HepG2 (cell line): Measurements from ENCODE around the gene NAA25. TPM values are rescaled to one million over a fixed set of nuclear protein-coding genes. Genes with fewer than 3 reads are reported as not detected.

ENCODE experiments used
- ATF7-NPFF ChIP-seq: sonication (generic); formaldehyde crosslinking; IDR thresholded peaks from 2 replicates; pipeline ENCODE4 v1.8.1; 2023; ENCODE audit warnings: mild to moderate bottlenecking, low read depth, missing genetic modification reagents, moderate library complexity
- FIP1L1 ChIP-seq: fragments of 200-400 bp; formaldehyde crosslinking; IDR thresholded peaks from 2 replicates; pipeline ENCODE4 v1.6.1; 2018; ENCODE audit warnings: low read depth, mild to moderate bottlenecking, low read length, moderate library complexity, borderline replicate concordance; ENCODE audit not compliant: insufficient read depth
- GATA4 ChIP-seq: sonication (generic); IDR thresholded peaks from 2 replicates; pipeline ENCODE4 v1.6.1; 2016; ENCODE audit warnings: antibody characterized with exemption, low read depth, borderline replicate concordance
- HNRNPLL ChIP-seq: fragments of 200-400 bp; formaldehyde crosslinking; IDR thresholded peaks from 2 replicates; pipeline ENCODE4 v1.6.1; 2017; ENCODE audit warnings: mild to moderate bottlenecking, low read depth, low read length; ENCODE audit not compliant: poor library complexity, severe bottlenecking
- KDM4B ChIP-seq: sonication (generic); formaldehyde crosslinking; IDR thresholded peaks from 2 replicates; pipeline ENCODE4 v1.4.0; 2020; ENCODE audit warnings: missing genetic modification reagents
- MBNL3 ChIP-seq: fragments of 250-450 bp; sonication (Bioruptor Pico); conservative IDR thresholded peaks from 2 replicates; pipeline ENCODE4 v1.8.0; 2022; ENCODE audit warnings: mild to moderate bottlenecking, inconsistent platforms
- NCOA2 ChIP-seq: sonication (generic); formaldehyde crosslinking; IDR thresholded peaks from 2 replicates; pipeline ENCODE4 v1.8.0; 2022; ENCODE audit warnings: inconsistent platforms
- RFXAP ChIP-seq: sonication (generic); formaldehyde crosslinking; IDR thresholded peaks from 2 replicates; pipeline ENCODE4 v1.4.0; 2020; ENCODE audit warnings: missing genetic modification reagents, borderline replicate concordance
- RXRB ChIP-seq: IDR thresholded peaks from 2 replicates; pipeline ENCODE4 v1.6.1; 2016; ENCODE audit warnings: borderline replicate concordance, missing genetic modification reagents, missing compliant biosample characterization
- SP5 ChIP-seq: IDR thresholded peaks from 2 replicates; pipeline ENCODE4 v1.6.1; 2016; ENCODE audit warnings: low read depth, borderline replicate concordance
- TCF12 ChIP-seq, 2 experiments: fragments of 450-650 bp in 1 of 2; sonication (generic) in 1 of 2; formaldehyde crosslinking in 1 of 2; IDR thresholded peaks; 2 replicates each; pipeline versions ENCODE4 v1.6.1 to v1.8.0; 2017 to 2022; ENCODE audit warnings: antibody characterized with exemption in 1 of 2, mild to moderate bottlenecking in 1 of 2, missing genetic modification reagents in 1 of 2, moderate library complexity in 1 of 2
- TMF1 ChIP-seq: sonication (generic); formaldehyde crosslinking; IDR thresholded peaks from 2 replicates; pipeline ENCODE4 v1.8.1; 2022; ENCODE audit warnings: low read depth, missing genetic modification reagents
- ZFAT ChIP-seq: sonication (generic); formaldehyde crosslinking; conservative IDR thresholded peaks from 2 replicates; pipeline ENCODE4 v1.8.1; 2023; ENCODE audit warnings: missing genetic modification reagents, inconsistent platforms
- ZFX ChIP-seq: sonication (generic); formaldehyde crosslinking; IDR thresholded peaks from 2 replicates; pipeline ENCODE4 v1.4.0; 2020; ENCODE audit warnings: mild to moderate bottlenecking, low read depth, missing genetic modification reagents, moderate library complexity
- ZNF17 ChIP-seq: sonication (generic); formaldehyde crosslinking; IDR thresholded peaks from 2 replicates; pipeline ENCODE4 v1.5.0; 2020; ENCODE audit warnings: mild to moderate bottlenecking, missing genetic modification reagents
- ZNF180 ChIP-seq: sonication (generic); formaldehyde crosslinking; IDR thresholded peaks from 2 replicates; pipeline ENCODE4 v1.4.0; 2020; ENCODE audit warnings: low read depth, missing genetic modification reagents, borderline replicate concordance
- ZNF441 ChIP-seq: sonication (generic); formaldehyde crosslinking; IDR thresholded peaks from 2 replicates; pipeline ENCODE4 v1.7.0; 2021; ENCODE audit warnings: missing genetic modification reagents, borderline replicate concordance
- ZNF605 ChIP-seq: sonication (generic); formaldehyde crosslinking; IDR thresholded peaks from 2 replicates; pipeline ENCODE4 v1.8.0; 2022; ENCODE audit warnings: mild to moderate bottlenecking, missing genetic modification reagents
- ZNF615 ChIP-seq: sonication (generic); formaldehyde crosslinking; IDR thresholded peaks from 2 replicates; pipeline ENCODE4 v1.5.0; 2020; ENCODE audit warnings: mild to moderate bottlenecking, missing genetic modification reagents, borderline replicate concordance
- ZNF616 ChIP-seq: sonication (generic); formaldehyde crosslinking; IDR thresholded peaks from 2 replicates; pipeline ENCODE4 v1.5.0; 2020; ENCODE audit warnings: low read depth, mild to moderate bottlenecking, missing genetic modification reagents
- ZNF780A ChIP-seq: sonication (generic); formaldehyde crosslinking; IDR thresholded peaks from 2 replicates; pipeline ENCODE4 v1.8.0; 2022; ENCODE audit warnings: mild to moderate bottlenecking, missing genetic modification reagents, moderate library complexity
- ZNF800 ChIP-seq: sonication (generic); formaldehyde crosslinking; IDR thresholded peaks from 2 replicates; pipeline ENCODE4 v1.4.0; 2020; ENCODE audit warnings: missing genetic modification reagents
- ZSCAN30 ChIP-seq: sonication (generic); formaldehyde crosslinking; IDR thresholded peaks from 2 replicates; pipeline ENCODE4 v1.5.0; 2020; ENCODE audit warnings: mild to moderate bottlenecking, missing genetic modification reagents
- polyA plus RNA-seq, 8 experiments: library from polyadenylated mRNA; depleted of rRNA in 3 of 8; stranded (reverse) in 7 of 8; unstranded in 1 of 8; fragments of >200 nt; fragmentation: Illumina TruSeq in 4 of 8; extraction: Trizol in 4 of 8; gene quantifications; 2 replicates each; pipeline versions ENCODE4 v1.2.1 to v1.2.3, GENCODE V29; 2011 to 2016; ENCODE audit warnings: low read depth in 4 of 8, missing spikeins in 1 of 8, mixed read lengths in 1 of 8; ENCODE audit not compliant: insufficient read depth in 1 of 8
- total RNA-seq, 5 experiments: library from RNA; depleted of rRNA; stranded (reverse); fragments of >200 nt; fragmentation: Illumina TruSeq; extraction: Trizol; gene quantifications; 2 replicates each; pipeline ENCODE4 v1.2.3, GENCODE V29; 2016; ENCODE audit warnings: low read depth in 1 of 5

NAA25 gene
- total and polyA plus RNA-seq, 2 of the 13 experiments (the other 11 are each of a cell fraction or from before 2014, with no cell fraction given) = 11.4 to 32.0 TPM

DNA sequence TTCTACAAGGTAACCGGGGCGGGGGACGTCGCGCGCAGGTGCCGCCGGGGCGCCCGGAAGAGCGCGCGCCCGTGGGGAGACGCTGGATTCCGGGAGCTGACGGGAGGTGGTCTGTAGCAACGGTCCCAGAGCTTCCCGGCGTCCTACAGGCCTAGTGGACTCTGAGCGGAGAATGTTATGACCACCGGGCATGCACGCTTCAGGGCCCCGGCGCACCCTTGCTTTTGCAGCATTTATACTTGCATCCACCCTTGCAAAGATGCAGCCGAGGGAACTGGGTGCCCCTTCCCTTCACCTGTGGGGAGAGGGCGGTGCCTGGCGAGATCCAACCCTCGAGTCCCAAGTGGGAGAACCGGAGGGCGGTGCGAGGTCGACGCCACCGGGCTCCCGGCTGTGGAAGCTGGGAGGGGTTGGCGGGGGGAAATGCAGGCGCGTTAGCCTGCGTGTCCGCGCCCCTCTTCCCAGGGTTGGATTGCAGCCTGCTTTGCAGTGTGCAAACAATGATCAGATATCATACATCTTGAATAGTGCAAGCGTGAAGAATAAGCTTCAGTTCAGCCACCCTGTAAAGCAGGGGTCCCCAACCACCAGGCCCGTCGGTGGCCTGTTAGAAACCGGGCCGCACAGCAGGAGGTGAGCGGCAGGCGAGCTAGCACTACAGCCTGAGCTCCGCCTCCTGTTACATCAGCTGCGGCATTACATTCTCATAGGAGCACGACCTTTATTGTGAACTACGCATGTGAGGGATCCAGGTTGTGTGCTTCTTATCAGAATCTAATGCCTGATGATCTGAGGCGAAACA is 94.8 kb downstream of the NAA25 start (continued):
- TF ChIP-seq ZNF800 = 0 out of 2 replicates have a peak, but pooled peaks have one; percentile 14
- no peak for TF ChIP-seq RFXAP (CRISPR knock-in tag)
- TF ChIP-seq MBNL3 (CRISPR knock-in tag) = no peak
- no peak for TF ChIP-seq ZNF180 (CRISPR knock-in tag)
- TF ChIP-seq ZNF17 (CRISPR knock-in tag) = no peak
- TF ChIP-seq RXRB (CRISPR knock-in tag) = 0 out of 2 replicates have a peak, but pooled peaks have one; percentile 39
- TF ChIP-seq ZSCAN30 (CRISPR knock-in tag) = no peak
- no peak for TF ChIP-seq ATF7-NPFF
- no peak for TF ChIP-seq ZFAT (CRISPR knock-in tag)
- peak; percentile 74; the same call in 1 of the 2 replicates for TF ChIP-seq ZNF780A (CRISPR knock-in tag)
- TF ChIP-seq ZNF615 (CRISPR knock-in tag) = no peak
- TF ChIP-seq HNRNPLL = no peak
- TF ChIP-seq ZNF605 (CRISPR knock-in tag) = no peak
- peak; percentile 93 for TF ChIP-seq TMF1 (CRISPR knock-in tag)
- TF ChIP-seq ZNF616 (CRISPR knock-in tag) = 0 out of 2 replicates have a peak, but pooled peaks have one; percentile 50
- TF ChIP-seq KDM4B (CRISPR knock-in tag) = 0 out of 2 replicates have a peak, but pooled peaks have one; percentile 26
- no peak for TF ChIP-seq TCF12 (IDR thresholded peaks at IDR 0.05)
- TF ChIP-seq TCF12 (CRISPR knock-in tag; IDR thresholded peaks at IDR 0.05) = no peak; the same call in 1 of the 2 replicates
- TF ChIP-seq SP5 (CRISPR knock-in tag) = peak; percentile 72
- TF ChIP-seq GATA4 = no peak
- peak; percentile 87 for TF ChIP-seq ZFX (CRISPR knock-in tag)
- TF ChIP-seq ZNF441 (CRISPR knock-in tag) = 0 out of 2 replicates have a peak, but pooled peaks have one; percentile 11
- TF ChIP-seq NCOA2 (CRISPR knock-in tag) = no peak; the same call in 1 of the 2 replicates
- no peak for TF ChIP-seq FIP1L1
